ENCODE results near the gene IQCH. TPM values are rescaled to one million over a fixed set of nuclear protein-coding genes. Genes with fewer than 3 reads are reported as not detected.
A peak's percentile ranks its signal among the peaks of the same experiment; 100 is the strongest.

IQCH gene
- total RNA-seq, 1 experiment from 2014 or later: 1.1 TPM

GRCh38 chr15:67321352-67321751 lies 66.8 kb downstream of the IQCH start:
- H3K27ac ChIP-seq (ENCODE audit: insufficient read length, low read depth, low read length): no peak overlapping the region

More at GRCh38 chr15:67321352-67321751, 66.8 kb downstream of the IQCH start:
- no peak overlapping the region for H3T11ph ChIP-seq (ENCODE audit: low read length)
- H2AFZ ChIP-seq (ENCODE audit: low read length): no peak overlapping the region
- peaks cover 7% of the 10 kb centered on the region for H3K9me3 ChIP-seq (ENCODE audit: control insufficient read depth, low read depth, low read length)
- no peak for DNase-seq
- H3K9ac ChIP-seq (ENCODE audit: extremely low read depth, insufficient read length, low read length): no peak overlapping the region
- H3K56ac ChIP-seq (ENCODE audit: insufficient read length, low read depth, low read length): no peak overlapping the region
- no peak for TF ChIP-seq CTCF (conservative IDR thresholded peaks at IDR 0.05)
- no peak overlapping the region for H2BK12ac ChIP-seq (ENCODE audit: insufficient read length, low read depth, low read length)
- H3K23me2 ChIP-seq (ENCODE audit: insufficient read length, low read depth, low read length, poor library complexity, severe bottlenecking): no peaks in the 10 kb centered on the region
- H2BK15ac ChIP-seq (ENCODE audit: low read depth, low read length): no peak overlapping the region
- no peaks in the 10 kb centered on the region for H3K4me1 ChIP-seq (ENCODE audit: insufficient read depth, low read length)
- no peaks in the 10 kb centered on the region for H3K27me3 ChIP-seq (ENCODE audit: insufficient read depth, low read length)
- H3K23ac ChIP-seq (ENCODE audit: insufficient read length, low read depth, low read length): no peak overlapping the region
- no peak overlapping the region for H2BK5ac ChIP-seq (ENCODE audit: insufficient read length, low read length)
- H4K8ac ChIP-seq (replicated peaks; ENCODE audit: insufficient read length, low read depth, low read length): no peak overlapping the region
- no peaks in the 10 kb centered on the region for H4K20me1 ChIP-seq (ENCODE audit: control insufficient read depth, insufficient read depth, insufficient read length)
- no peak overlapping the region for H4K91ac ChIP-seq (ENCODE audit: insufficient read length, low read depth, low read length)
- no peak overlapping the region for H2AK5ac ChIP-seq (ENCODE audit: insufficient read length, low read length)
- H3K79me2 ChIP-seq (ENCODE audit: insufficient read depth, low read length): no peaks in the 10 kb centered on the region
- no peaks in the 10 kb centered on the region for H3K79me1 ChIP-seq (ENCODE audit: insufficient read depth, low read depth, low read length, poor library complexity, severe bottlenecking)
- H2BK120ac ChIP-seq (ENCODE audit: low read depth, low read length, poor library complexity, severe bottlenecking): no peak overlapping the region
- H3K4ac ChIP-seq (ENCODE audit: low read depth, low read length): no peak overlapping the region
- H3K14ac ChIP-seq (ENCODE audit: insufficient read depth, low read length): no peak overlapping the region
- peaks cover 8 to 12% of the 10 kb centered on the region in 2 experiments for H3K9me3 Mint-ChIP-seq
- no peak overlapping the region for H3K4me2 ChIP-seq (ENCODE audit: insufficient read depth, insufficient read length, low read length)
- H3K4me3 Mint-ChIP-seq: no peak overlapping the region
- no peaks in the 10 kb centered on the region; the same call in 1 of the 2 replicates for H3K27me3 Mint-ChIP-seq (ENCODE audit: low read depth)
- H2BK20ac ChIP-seq (ENCODE audit: low read depth, low read length, poor library complexity, severe bottlenecking): no peak overlapping the region
- peaks cover 6 to 14% of the 10 kb centered on the region in 2 experiments for H3K4me1 Mint-ChIP-seq
- H3K27ac Mint-ChIP-seq: peak overlapping the region in 1 of 3 experiments; percentile 18; a peak in 2 of 7 replicates
- H3K36me3 Mint-ChIP-seq (ENCODE audit: insufficient read depth in 1 of 3, low read depth in 3 of 3): peaks cover 6 to 19% (median 7%) of the 10 kb centered on the region in 3 experiments
- H4K5ac ChIP-seq (ENCODE audit: insufficient read length, low read depth, low read length): no peak overlapping the region
- H3K18ac ChIP-seq (ENCODE audit: insufficient read length, low read depth, low read length): no peak overlapping the region

Data from H9 (cell line).